ENCODE measurements around the gene FOXP1. TPM values are rescaled to one million over a fixed set of nuclear protein-coding genes. Genes with fewer than 3 reads are reported as not detected.

Gene FOXP1
- total and polyA plus RNA-seq, 4 donors: 4.9 to 35.4 (median 32.0) TPM

DNA sequence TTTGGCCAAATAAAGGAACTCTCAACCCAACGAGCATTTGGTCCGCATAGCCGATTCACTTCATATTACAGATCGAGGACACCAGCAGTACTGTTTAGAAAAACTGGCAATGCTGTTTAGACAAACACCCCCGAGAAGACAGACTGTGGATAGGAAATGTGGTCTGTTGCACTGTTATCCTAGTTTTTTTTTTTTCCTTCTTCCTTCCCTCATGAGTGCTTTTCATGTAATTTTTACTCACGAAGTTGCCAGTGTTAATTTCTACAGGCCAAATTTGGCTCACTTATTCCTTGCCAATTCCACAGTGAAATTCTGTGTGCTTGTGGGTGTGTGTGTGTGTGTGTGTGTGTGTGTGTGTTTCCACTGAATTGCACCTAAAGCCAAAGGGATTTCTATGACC lies 165.7 kb downstream of the FOXP1 start:
- no peak overlapping the region for H3K27ac ChIP-seq (ENCODE audit: low read depth in 1 of 2, low read length in 2 of 2)
- H3K4me1 ChIP-seq (ENCODE audit: control insufficient read depth in 4 of 4, insufficient read depth in 4 of 4, low read length in 3 of 4): peaks cover 0 to 3% (median under 1%) of the 10 kb centered on the region in 4 donors
- no peak for DNase-seq (ENCODE audit: low spot score)
- no peaks in the 10 kb centered on the region for H3K9me3 ChIP-seq (ENCODE audit: control insufficient read depth in 4 of 4, low read length in 3 of 4)
- no peak overlapping the region for H3K9ac ChIP-seq (ENCODE audit: low read depth in 1 of 2, low read length in 2 of 2)
- no peaks in the 10 kb centered on the region for H3K27me3 ChIP-seq (ENCODE audit: control insufficient read depth in 4 of 4, insufficient read depth in 4 of 4, low read length in 3 of 4)
- no peak overlapping the region for H3K4me3 ChIP-seq (ENCODE audit: low read depth in 1 of 3, low read length in 3 of 3)
- TF ChIP-seq, protein P1, sequence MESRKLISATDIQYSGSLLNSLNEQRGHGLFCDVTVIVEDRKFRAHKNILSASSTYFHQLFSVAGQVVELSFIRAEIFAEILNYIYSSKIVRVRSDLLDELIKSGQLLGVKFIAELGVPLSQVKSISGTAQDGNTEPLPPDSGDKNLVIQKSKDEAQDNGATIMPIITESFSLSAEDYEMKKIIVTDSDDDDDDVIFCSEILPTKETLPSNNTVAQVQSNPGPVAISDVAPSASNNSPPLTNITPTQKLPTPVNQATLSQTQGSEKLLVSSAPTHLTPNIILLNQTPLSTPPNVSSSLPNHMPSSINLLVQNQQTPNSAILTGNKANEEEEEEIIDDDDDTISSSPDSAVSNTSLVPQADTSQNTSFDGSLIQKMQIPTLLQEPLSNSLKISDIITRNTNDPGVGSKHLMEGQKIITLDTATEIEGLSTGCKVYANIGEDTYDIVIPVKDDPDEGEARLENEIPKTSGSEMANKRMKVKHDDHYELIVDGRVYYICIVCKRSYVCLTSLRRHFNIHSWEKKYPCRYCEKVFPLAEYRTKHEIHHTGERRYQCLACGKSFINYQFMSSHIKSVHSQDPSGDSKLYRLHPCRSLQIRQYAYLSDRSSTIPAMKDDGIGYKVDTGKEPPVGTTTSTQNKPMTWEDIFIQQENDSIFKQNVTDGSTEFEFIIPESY (IDR thresholded peaks at IDR 0.05): no peak
- TF ChIP-seq JUND (IDR thresholded peaks at IDR 0.05): no peak
- TF ChIP-seq, protein P2, sequence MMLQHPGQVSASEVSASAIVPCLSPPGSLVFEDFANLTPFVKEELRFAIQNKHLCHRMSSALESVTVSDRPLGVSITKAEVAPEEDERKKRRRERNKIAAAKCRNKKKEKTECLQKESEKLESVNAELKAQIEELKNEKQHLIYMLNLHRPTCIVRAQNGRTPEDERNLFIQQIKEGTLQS (IDR thresholded peaks at IDR 0.05): no peak
- no peak for TF ChIP-seq NR2F2 (IDR thresholded peaks at IDR 0.05)
- TF ChIP-seq GABPA (IDR thresholded peaks at IDR 0.05 in 1 of 2, conservative IDR thresholded peaks at IDR 0.05 in 1 of 2): no peak
- TF ChIP-seq, protein P3, sequence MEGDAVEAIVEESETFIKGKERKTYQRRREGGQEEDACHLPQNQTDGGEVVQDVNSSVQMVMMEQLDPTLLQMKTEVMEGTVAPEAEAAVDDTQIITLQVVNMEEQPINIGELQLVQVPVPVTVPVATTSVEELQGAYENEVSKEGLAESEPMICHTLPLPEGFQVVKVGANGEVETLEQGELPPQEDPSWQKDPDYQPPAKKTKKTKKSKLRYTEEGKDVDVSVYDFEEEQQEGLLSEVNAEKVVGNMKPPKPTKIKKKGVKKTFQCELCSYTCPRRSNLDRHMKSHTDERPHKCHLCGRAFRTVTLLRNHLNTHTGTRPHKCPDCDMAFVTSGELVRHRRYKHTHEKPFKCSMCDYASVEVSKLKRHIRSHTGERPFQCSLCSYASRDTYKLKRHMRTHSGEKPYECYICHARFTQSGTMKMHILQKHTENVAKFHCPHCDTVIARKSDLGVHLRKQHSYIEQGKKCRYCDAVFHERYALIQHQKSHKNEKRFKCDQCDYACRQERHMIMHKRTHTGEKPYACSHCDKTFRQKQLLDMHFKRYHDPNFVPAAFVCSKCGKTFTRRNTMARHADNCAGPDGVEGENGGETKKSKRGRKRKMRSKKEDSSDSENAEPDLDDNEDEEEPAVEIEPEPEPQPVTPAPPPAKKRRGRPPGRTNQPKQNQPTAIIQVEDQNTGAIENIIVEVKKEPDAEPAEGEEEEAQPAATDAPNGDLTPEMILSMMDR (IDR thresholded peaks at IDR 0.05; ENCODE audit: low read depth, low read length, missing input control): no peak
- no peak for TF ChIP-seq YY1 (IDR thresholded peaks at IDR 0.05)
- no peak for TF ChIP-seq HNF4A (conservative IDR thresholded peaks at IDR 0.05)
- TF ChIP-seq RXRA (IDR thresholded peaks at IDR 0.05): no peak
- no peak for TF ChIP-seq FOXA1 (IDR thresholded peaks at IDR 0.05)
- TF ChIP-seq, protein P4, sequence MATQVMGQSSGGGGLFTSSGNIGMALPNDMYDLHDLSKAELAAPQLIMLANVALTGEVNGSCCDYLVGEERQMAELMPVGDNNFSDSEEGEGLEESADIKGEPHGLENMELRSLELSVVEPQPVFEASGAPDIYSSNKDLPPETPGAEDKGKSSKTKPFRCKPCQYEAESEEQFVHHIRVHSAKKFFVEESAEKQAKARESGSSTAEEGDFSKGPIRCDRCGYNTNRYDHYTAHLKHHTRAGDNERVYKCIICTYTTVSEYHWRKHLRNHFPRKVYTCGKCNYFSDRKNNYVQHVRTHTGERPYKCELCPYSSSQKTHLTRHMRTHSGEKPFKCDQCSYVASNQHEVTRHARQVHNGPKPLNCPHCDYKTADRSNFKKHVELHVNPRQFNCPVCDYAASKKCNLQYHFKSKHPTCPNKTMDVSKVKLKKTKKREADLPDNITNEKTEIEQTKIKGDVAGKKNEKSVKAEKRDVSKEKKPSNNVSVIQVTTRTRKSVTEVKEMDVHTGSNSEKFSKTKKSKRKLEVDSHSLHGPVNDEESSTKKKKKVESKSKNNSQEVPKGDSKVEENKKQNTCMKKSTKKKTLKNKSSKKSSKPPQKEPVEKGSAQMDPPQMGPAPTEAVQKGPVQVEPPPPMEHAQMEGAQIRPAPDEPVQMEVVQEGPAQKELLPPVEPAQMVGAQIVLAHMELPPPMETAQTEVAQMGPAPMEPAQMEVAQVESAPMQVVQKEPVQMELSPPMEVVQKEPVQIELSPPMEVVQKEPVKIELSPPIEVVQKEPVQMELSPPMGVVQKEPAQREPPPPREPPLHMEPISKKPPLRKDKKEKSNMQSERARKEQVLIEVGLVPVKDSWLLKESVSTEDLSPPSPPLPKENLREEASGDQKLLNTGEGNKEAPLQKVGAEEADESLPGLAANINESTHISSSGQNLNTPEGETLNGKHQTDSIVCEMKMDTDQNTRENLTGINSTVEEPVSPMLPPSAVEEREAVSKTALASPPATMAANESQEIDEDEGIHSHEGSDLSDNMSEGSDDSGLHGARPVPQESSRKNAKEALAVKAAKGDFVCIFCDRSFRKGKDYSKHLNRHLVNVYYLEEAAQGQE (IDR thresholded peaks at IDR 0.05): no peak
- no peak for TF ChIP-seq TAF1 (conservative IDR thresholded peaks at IDR 0.05)
- no peak for TF ChIP-seq SP1 (IDR thresholded peaks at IDR 0.05)
- no peak for TF ChIP-seq RAD21 (IDR thresholded peaks at IDR 0.05)
- no peak for TF ChIP-seq EGR1 (IDR thresholded peaks at IDR 0.05; ENCODE audit: low read depth in 2 of 2)
- TF ChIP-seq HNF4G (IDR thresholded peaks at IDR 0.05): no peak
- no peak for TF ChIP-seq FOXA2 (IDR thresholded peaks at IDR 0.05)
- TF ChIP-seq, protein P5, sequence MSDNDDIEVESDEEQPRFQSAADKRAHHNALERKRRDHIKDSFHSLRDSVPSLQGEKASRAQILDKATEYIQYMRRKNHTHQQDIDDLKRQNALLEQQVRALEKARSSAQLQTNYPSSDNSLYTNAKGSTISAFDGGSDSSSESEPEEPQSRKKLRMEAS (IDR thresholded peaks at IDR 0.05): no peak
- no peaks in the 10 kb centered on the region for H3K36me3 ChIP-seq (ENCODE audit: control insufficient read depth in 4 of 4, insufficient read depth in 3 of 4, low read depth in 1 of 4, low read length in 3 of 4)
- 72% methylated on average over 6 of the region's 6 CpGs for WGBS
